OCI-LY3 (cell line): ENCODE data around the gene MLH3.

Experiments used
- EZH2phosphoT487 ChIP-seq: fragments of 200-600 bp; shearing (Covaris generic); IDR thresholded peaks from 2 replicates; pipeline ENCODE4 v1.6.1; 2018; ENCODE audit warnings: antibody characterized with exemption, mixed run types, low read depth
- TF ChIP-seq, protein P1 (sequence below): fragments of 200-600, 300-600 bp; sonication (generic); IDR thresholded peaks from 2 replicates; pipeline ENCODE4 v1.5.1; 2014; ENCODE audit warnings: antibody characterized with exemption, low read length, low read depth

DNA sequence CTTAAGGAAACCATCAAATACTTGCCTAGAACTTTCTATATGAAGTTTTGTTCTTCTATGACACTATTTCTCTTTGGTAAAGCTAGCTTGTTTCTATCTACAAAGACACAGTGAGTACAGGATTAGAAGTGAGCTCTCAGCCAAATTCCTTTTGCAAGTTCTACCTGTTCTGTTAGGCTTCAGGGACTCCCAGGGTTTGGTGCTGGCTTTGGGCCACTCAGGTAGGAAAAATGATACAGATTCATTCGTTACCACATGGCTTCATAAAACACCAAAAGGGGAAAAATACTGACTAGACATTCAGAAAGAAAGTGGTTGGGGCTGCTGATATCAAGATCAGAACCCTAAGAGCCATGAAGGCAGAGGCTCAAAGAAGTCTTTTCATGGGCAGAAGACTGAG, 32.0 kb upstream of the MLH3 start:
- TF ChIP-seq, protein P1, sequence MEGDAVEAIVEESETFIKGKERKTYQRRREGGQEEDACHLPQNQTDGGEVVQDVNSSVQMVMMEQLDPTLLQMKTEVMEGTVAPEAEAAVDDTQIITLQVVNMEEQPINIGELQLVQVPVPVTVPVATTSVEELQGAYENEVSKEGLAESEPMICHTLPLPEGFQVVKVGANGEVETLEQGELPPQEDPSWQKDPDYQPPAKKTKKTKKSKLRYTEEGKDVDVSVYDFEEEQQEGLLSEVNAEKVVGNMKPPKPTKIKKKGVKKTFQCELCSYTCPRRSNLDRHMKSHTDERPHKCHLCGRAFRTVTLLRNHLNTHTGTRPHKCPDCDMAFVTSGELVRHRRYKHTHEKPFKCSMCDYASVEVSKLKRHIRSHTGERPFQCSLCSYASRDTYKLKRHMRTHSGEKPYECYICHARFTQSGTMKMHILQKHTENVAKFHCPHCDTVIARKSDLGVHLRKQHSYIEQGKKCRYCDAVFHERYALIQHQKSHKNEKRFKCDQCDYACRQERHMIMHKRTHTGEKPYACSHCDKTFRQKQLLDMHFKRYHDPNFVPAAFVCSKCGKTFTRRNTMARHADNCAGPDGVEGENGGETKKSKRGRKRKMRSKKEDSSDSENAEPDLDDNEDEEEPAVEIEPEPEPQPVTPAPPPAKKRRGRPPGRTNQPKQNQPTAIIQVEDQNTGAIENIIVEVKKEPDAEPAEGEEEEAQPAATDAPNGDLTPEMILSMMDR = no peak
- no peak for TF ChIP-seq EZH2phosphoT487
